Activated CD4-positive, alpha-beta T cell treated with anti-CD3 and anti-CD28 coated beads, Interleukin-2, Interleukin-4, amounts not matched to agents 100 ng/mL and 50 ng/mL, durations not matched to agents 16 hours and 8 hours (primary cell): ENCODE measurements around the gene EVI2A.
"Not testable (repeated sequence)": the region's sequence is repeated elsewhere in the genome, so short reads cannot be mapped to it uniquely, and the experiment has no call there.

ENCODE experiments used
- DNase-seq: peaks from one replicate; pipeline ENCODE4 v3.0.0-alpha.2; 2020; ENCODE audit warnings: low spot score

EVI2A gene

DNA sequence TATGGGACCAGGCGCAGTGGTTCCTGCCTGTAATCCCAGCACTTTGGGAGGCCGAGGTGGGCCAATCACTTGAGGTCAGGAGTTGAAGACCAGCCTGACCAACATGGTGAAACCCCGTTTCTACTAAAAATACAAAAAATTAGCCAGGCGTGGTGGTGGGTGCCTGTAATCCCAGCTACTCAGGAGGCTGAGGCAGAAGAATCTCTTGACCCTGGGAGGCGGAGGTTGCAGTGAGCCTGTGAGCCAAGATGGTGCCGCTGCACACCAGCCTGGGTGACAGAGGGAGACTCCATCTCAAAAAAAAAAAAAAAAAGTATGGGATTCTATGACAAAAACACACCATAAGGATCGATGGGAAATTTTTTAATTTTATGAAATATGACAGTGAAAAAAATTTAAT is 9.2 kb downstream of the EVI2A start:
- peak; percentile 43 for DNase-seq

DNA sequence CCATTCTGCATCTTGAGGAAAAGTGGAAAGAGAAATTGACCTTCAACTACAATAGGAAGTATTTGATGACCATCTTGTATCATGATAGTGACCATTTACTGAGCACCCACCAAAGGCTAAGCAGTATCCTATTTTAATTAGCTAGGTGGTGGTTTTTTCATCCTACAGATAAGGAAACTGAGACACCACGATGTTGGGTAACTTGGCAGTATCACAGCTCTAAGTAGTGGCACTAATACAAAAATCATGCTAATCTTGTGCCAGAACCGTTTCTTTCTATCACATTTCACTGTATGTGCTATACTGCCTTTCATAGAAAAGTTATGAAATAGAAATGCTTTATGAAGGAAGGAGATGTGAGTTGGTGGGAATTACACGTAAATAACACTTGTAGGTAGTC is 9.9 kb downstream of the EVI2A start:
- DNase-seq: no peak

DNA sequence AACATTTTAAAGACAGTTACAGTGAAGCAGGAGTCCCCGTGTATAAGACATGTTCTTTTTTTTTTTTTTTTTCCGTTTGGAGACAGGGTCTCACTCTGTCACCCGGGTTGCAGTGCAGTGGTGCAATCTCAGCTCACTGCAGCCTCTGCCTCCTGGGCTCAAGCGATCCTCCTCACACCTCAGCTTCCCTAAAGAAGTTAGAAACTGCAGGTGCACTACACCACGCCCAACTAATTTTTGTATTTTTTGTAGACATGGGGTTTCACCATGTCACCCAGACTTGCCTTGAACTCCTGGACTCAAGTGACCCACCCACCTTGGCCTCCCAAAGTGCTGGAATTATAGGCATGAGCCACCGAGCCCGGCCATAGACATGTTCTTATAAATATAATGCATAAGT is 10.5 kb downstream of the EVI2A start:
- peak; percentile 33 for DNase-seq

DNA sequence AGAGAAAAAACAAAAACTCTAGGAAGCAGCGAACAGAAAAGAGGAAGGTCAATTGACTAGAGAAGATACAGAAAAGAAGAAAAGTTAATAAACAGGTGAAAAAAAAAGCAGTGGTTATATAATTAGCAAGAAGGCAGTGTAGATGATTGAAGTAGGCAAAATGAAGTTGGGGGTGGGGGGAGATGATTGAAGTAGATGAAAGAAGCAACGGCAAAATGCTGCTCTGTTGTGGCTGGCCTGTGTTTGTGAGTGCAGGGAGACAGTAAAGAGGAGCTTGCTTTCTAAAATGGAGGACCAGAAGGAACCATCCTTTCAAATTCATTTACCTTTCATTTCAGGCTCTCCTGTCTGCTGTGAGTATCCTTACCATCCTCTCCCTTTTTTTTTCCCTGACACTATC is 11.2 kb downstream of the EVI2A start:
- peak; percentile 53 for DNase-seq

- DNase-seq: no peak
Observed at GRCh38 chr17:31309556-31309955, 11.9 kb downstream of the EVI2A start.

DNA sequence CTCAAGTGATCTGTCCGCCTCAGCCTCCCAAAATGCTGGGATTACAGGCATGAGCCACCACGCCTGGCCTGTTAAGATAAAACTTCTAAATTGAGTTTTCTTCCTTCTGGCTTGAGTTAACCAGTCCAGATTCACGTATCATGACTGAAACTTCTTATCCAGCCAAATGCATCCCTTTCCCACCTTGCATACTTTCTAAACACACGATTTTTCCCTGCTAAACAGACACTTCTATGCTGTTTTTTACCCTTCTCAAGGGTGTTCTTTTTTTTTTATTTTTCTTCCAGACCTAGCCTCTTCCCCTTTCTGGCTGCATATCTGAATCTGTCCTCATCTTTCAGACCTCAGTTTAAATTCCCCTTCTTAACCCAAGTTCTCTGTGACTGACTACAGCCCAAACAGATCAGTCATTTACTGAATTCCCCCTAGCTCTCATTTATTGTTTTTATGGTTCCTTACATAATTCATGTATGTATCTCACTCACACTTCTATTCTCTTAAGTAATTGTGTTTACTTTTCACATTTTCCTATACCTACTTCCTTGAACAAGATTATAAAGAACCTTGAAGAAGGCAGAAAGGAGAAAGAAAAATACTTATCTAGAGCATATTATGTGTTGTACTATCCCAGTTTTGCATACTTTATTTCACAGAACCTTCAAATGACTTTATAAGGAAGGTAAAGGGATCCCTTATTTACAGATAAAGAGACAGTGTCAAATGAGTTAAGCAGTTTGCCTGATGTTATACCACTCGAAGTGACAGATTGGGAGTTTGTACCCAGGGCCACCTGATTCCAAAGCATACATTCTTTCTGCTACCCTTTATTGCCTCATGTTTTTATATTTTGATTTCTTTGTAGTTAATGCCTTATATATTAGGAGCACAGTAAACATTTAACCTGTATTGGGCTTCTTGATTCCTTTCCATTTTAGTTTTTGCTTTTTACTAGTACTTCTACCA is 12.8 kb downstream of the EVI2A start:
- DNase-seq: peak; percentile 42

DNA sequence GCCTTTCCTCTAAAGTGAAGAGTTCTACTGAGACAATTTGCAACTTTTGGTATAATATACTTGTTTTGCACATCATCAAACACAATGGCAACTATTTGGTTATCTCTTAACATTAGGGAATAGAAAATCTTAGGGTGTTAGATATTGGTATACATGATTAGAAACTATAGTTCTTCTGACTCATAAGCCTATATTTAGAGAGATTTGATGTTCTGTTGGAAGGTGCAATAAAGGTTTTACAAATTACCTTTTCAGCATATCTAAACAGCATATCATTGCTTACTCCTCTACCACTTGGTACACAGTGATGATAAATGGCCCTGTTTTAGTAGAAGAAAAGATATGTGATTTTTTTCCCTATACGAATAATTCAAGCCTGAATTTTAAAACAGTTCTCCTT is 13.8 kb downstream of the EVI2A start:
- DNase-seq: no peak

- DNase-seq: no peak
Observed at GRCh38 chr17:31299624-31300023, 21.8 kb downstream of the EVI2A start.

GRCh38 chr17:31297090-31297489 is 24.3 kb downstream of the EVI2A start, which contains the start of gene OMG:
Gene OMG, minus strand, starts transcription at chr17:31297239. Its CDS starts 908 bp downstream, at chr17:31296331.
- no peak for DNase-seq

DNA sequence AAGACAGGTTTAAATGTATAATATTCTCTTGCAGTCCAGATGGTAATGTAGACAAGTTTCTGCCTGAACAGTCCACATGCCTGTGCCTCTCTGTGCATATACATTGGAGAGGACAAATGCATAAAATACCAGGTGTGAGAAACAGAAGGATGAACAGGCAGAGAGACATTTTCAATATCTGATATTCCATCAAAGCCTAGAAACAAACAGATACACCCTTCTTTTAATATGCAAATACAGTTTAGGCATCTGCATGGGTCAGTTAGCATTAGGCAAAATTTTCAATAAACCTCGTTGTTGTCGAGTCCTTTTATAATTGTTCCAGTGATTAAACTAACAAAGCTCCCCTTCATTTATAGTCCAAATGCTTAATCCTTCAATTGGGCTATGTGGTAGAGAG is 25.3 kb downstream of the EVI2A start:
- no peak for DNase-seq

DNA sequence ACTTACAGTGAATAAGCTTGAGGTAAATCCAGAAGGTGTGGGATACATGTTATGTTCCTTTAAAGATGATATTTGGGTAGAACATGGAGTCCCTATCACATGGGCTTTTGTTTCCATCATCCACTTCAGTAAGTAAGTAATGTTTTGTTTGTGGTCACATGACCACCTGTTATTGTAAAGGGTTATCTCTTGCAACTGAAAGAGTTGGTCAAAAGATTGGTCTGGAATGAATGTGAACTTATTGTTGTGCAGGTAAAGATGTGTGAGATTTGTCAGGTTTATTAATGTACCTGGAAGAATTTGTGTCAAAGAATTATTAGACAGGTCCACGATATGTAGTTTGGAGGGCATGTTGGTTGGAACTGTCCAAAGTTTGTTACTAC is 25.9 kb downstream of the EVI2A start:
- no peak for DNase-seq

DNA sequence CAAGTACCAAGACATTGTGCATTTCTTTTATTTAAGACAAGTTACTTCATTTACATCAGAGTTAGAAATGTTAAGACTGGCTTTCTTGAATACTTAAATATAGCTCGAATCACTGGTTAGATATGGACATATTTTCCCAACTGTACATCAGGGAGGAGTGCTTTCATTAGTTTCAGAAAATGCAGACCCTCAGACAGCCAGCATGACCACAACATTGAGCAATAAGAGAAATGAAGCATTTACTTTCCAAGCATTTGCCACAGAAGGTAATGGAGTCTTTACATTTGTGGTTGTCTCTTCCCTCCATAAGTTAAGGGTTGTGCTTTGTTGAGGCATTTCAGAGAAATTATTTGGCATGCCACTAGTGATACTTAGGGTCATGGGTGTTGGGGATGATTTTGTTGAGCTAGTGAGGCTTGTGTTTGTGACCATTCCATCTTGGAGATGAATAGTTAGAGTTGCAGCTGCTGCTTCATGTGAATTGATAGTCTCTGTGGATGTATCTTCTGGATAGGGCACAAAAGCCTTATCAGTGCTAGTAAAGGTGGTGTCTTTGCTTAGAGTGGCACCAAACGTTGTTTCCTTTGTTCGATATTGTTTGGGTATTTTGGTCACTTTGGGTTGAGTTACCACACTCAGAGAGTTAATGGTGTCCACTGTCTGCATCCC is 26.5 kb downstream of the EVI2A start:
- DNase-seq: no peak

- DNase-seq: no peak
Observed at GRCh38 chr17:31294231-31294630, 27.2 kb downstream of the EVI2A start.

DNA sequence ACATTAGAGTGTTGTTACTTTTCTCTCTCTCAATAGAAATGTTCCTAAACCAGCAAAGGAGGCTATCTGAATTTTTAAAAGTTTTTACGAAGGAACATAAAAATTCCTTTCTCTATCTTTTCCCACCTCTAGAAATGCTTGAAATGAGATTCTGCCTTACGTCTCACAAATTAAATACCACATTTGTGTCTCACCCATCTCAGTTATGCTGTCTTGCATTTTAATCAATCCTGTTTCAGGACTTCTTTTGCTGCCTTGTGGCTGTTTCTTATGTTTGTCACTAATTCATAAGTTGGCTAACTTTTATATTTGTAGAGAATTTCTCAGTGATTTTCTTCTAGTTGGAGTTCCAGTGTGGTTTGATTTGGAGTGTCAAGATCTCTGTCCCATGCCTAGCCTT is 27.8 kb downstream of the EVI2A start:
- no peak for DNase-seq

DNA sequence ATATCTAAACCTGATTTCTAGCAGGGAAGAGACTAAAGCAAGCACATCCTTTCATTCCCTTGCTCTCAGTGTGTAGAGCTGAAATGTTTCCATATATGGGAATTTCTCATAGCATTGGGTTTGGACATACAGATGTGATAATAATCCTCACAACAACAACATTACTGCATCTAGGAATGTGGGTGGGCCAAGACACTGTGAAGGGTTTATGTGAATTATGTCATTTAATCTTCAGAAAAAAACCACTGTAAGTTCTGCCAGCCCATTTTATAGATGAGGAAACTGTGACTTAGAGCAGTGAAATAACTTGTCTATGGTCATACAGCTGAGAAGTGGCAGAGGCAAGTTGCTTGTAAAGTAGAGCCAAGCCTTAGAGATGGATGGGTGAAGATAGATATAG is 29.6 kb downstream of the EVI2A start:
- no peak for DNase-seq

GRCh38 chr17:31289790-31290189 is 31.6 kb downstream of the EVI2A start:
- no peak for DNase-seq

DNA sequence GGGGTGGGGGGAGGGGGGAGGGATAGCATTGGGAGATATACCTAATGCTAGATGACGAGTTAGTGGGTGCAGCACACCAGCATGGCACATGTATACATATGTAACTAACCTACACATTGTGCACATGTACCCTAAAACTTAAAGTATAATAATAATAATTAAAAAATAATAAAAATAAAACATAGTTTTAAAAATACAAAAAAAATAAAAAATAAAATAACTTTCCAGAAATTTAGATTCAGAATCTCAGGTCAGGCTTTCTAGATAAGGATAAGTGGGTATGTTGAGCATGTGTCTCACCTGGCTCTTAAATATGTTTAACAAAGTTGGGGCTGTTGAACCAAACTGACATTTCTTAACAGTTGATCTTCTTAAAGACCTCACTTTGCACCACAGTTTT is 33.5 kb downstream of the EVI2A start:
- not testable (repeated sequence) for DNase-seq

DNA sequence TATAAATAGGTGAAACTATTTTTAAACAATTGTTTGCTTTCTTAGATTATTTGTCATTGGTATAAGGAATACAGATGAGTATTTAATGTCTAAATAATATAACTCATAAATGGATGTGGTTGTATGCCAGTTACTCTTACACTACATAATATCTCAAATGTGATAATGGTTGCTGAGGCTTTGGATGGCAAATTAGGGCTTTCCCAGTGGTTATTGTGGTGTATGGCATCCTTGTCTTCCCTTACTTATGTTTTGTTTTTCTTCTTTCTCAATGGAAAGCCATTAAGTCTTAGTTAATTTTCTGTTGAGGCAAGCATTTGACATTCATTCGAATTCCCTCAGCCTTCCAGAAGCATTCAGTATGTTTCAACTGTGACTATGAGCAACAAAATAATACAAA is 34.8 kb downstream of the EVI2A start:
- no peak for DNase-seq

DNA sequence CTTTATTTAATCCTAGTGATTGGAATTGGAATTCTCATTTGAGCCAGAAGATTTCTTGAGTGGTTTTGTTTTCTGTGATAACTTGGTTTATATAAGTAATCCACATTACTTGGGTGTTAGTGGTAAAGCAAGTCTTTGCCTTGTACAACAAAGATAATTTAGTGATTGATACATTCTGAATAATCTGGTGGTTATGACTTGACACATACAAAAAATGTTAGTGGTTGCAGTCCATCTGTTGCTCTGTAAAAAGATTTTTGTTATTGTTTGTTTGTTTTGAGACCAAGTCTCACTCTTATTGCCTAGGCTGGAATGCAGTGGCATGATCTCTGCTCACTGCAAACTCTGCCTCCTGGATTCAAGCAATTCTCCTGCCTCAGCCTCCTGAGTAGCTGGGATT is 37.6 kb downstream of the EVI2A start:
- no peak for DNase-seq

DNA sequence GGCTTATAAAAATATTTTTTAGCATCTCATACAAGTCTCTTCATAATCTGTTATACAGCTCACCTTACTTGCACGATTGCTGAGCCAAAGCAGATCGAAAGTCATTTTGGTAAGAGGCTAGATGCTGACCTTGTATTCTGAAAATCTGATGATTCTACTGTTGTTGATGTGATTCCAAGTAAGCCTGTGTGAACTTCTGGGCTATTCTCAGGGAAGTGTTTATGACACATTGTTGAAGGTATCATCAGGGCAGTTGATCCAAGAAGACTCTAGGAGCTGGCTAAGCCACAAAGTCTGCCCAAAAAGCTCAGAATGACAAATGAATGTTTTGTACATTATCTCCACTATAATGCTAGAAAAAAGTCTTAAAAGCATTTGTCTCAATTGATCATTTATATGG is 40.4 kb downstream of the EVI2A start:
- DNase-seq: no peak

DNA sequence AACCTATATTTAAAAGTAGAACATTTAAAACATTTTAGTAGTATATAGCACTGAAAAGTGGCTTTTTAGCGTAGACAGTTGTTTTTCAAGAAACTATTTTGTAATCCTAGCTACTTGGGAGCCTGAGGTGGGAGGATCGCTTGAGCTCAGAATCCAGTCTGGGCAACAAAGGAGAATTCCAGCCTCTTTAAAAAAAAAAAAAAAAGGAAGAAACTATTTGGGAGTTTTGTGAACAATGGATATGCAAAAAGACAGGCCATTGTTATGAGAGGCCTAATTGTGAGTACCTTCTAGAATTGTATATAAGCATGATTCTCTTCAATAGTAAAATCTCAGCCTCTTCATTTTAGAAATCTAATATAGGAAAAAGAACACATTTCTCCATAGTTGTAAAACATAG is 42.0 kb downstream of the EVI2A start:
- DNase-seq: no peak

- DNase-seq: no peak
Observed at GRCh38 chr17:31275116-31275515, 46.3 kb downstream of the EVI2A start.

GRCh38 chr17:31274252-31274651 is 47.2 kb downstream of the EVI2A start:
- no peak for DNase-seq
